ENCODE measurements around the gene ASF1B. TPM values are rescaled to one million over a fixed set of nuclear protein-coding genes. Genes with fewer than 3 reads are reported as not detected.

The ASF1B gene
- polyA plus RNA-seq, 1 experiment, result 11.1 TPM

DNA sequence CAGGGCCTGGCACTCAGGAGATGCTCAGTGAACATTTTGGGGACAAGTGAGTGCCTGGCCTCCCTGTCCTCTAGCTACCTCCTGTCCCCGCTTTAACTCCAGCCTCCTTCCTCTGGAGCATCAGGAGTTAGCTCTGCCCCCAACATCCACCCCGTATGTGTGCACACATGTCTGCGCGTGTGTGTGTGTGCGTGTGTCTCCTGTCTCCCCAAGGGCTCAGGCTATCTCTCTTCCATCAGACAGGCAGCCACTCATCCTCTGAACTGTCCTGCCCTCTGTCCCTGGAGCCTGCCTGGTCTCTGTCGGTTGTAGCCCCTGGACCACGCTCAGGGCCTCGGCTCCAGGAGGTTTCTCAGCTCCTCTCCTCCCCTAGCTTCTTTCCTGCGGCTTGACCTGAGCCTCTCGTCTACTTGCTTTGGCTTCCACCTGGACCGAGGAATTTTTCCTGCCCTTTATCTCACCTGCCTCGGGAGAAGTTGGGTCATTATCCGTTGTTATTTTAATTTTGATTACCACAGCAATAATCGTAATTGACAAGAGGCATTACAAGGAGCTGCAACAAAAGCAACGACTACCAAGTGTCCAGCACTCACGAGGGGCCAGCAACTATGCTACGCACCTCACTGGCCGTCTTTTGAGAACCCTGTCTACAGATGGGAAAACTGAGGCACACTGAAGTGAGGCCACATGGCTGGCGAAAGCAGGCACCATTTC lies 32.0 kb upstream of the ASF1B start:
- DNase-seq (ENCODE audit: low read depth), result no peak
- Histone ChIP-seq H3K27me3 (ENCODE audit: control insufficient read depth, insufficient read depth, low read length) (peaks cover 1% of the 10 kb centered on the region; the same call in 1 of the 2 replicates), H3K4me3 (ENCODE audit: low read depth, low read length) (no peak overlapping the region), H3K36me3 (ENCODE audit: control insufficient read depth, insufficient read depth, low read length) (no peaks in the 10 kb centered on the region)
- TF ChIP-seq, protein P1, sequence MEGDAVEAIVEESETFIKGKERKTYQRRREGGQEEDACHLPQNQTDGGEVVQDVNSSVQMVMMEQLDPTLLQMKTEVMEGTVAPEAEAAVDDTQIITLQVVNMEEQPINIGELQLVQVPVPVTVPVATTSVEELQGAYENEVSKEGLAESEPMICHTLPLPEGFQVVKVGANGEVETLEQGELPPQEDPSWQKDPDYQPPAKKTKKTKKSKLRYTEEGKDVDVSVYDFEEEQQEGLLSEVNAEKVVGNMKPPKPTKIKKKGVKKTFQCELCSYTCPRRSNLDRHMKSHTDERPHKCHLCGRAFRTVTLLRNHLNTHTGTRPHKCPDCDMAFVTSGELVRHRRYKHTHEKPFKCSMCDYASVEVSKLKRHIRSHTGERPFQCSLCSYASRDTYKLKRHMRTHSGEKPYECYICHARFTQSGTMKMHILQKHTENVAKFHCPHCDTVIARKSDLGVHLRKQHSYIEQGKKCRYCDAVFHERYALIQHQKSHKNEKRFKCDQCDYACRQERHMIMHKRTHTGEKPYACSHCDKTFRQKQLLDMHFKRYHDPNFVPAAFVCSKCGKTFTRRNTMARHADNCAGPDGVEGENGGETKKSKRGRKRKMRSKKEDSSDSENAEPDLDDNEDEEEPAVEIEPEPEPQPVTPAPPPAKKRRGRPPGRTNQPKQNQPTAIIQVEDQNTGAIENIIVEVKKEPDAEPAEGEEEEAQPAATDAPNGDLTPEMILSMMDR (IDR thresholded peaks at IDR 0.05; ENCODE audit: insufficient read depth, low read depth, low read length), result no peak
- CTCF ChIA-PET, result interaction anchor here (0.7 to 2.0 kb wide), 5 partner anchors 20 to 180 kb away, joined by 3 to 7 read pairs (median 4); partner anchors contain the start of gene ASF1B
- POLR2A ChIA-PET, result no interaction called here

- no peak overlapping the region for H3K4me3 ChIP-seq (ENCODE audit: low read depth, low read length)
- peaks cover 1% of the 10 kb centered on the region; the same call in 1 of the 2 replicates for H3K27me3 ChIP-seq (ENCODE audit: control insufficient read depth, insufficient read depth, low read length)
- CTCF ChIA-PET, result interaction anchor here (0.7 to 2.0 kb wide), 5 partner anchors 8 to 181 kb away, joined by 3 to 7 read pairs (median 4); partner anchors contain the start of gene ASF1B
- no peaks in the 10 kb centered on the region for H3K36me3 ChIP-seq (ENCODE audit: control insufficient read depth, insufficient read depth, low read length)
- DNase-seq (ENCODE audit: low read depth), result no peak
- POLR2A ChIA-PET, result no interaction called here
- TF ChIP-seq, protein P1 (IDR thresholded peaks at IDR 0.05; ENCODE audit: insufficient read depth, low read depth, low read length), result no peak
These were observed 31.3 kb upstream of the ASF1B start for GRCh38 chr19:14167576-14168138.

DNA sequence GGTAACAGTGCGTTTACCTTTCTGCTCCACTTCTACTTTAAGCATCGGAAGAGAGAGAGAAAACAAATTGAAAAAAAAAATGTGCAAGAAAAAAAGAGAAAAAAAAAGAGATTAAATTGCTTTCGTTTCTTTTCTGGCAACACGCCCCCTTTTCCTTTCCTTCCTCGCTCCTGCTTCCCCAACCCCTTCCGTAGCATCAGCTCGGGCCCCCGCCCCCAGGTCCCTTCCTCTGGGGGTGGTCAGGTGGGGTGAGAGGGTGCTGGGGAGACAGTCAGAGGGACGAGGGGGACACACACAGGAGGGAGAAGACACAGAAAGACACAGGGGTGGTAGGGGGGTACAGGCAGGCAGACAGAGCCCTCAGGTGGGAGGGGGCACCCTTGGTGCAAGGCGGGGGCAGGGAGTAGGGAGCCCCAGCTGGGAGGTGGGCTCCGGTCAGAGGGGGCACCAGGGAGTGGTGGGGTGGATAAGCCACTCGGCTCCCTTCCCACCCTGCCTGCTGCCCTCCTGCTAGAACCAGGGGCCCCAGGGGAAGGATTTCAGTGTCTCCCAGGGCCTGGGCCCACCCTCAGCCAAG lies 30.7 kb upstream of the ASF1B start:
- Histone ChIP-seq H3K4me3 (ENCODE audit: low read depth, low read length) (no peak overlapping the region), H3K27me3 (ENCODE audit: control insufficient read depth, insufficient read depth, low read length) (peaks cover 1% of the 10 kb centered on the region; the same call in 1 of the 2 replicates), H3K36me3 (ENCODE audit: control insufficient read depth, insufficient read depth, low read length) (no peaks in the 10 kb centered on the region)
- TF ChIP-seq, protein P1 (IDR thresholded peaks at IDR 0.05; ENCODE audit: insufficient read depth, low read depth, low read length), result no peak
- POLR2A ChIA-PET, result no interaction called here
- DNase-seq (ENCODE audit: low read depth), result no peak
- CTCF ChIA-PET, result interaction anchor here (1.3 to 2.0 kb wide), 3 partner anchors 9 to 181 kb away, joined by 4 to 7 read pairs (median 4); no protein-coding TSS in a partner anchor

GRCh38 chr19:14165990-14166830 lies 29.8 kb upstream of the ASF1B start:
- peaks cover 1% of the 10 kb centered on the region; the same call in 1 of the 2 replicates for H3K27me3 ChIP-seq (ENCODE audit: control insufficient read depth, insufficient read depth, low read length)
- H3K36me3 ChIP-seq (ENCODE audit: control insufficient read depth, insufficient read depth, low read length), result no peaks in the 10 kb centered on the region
- POLR2A ChIA-PET, result no interaction called here
- no peak for DNase-seq (ENCODE audit: low read depth)
- CTCF ChIA-PET, result interaction anchor here (1.6 kb wide), 1 partner anchor 10 kb away, joined by 4 read pairs; no protein-coding TSS in a partner anchor
- TF ChIP-seq, protein P1 (IDR thresholded peaks at IDR 0.05; ENCODE audit: insufficient read depth, low read depth, low read length), result no peak
- H3K4me3 ChIP-seq (ENCODE audit: low read depth, low read length), result no peak overlapping the region
